T-helper 2 cell treated with Interferon-gamma antibody and Interleukin-4, amounts not matched to agents 100 ng/mL and 5 ng/mL, for 36 hours (primary cell): ENCODE measurements around the gene EYA2. TPM values are rescaled to one million over a fixed set of nuclear protein-coding genes. Genes with fewer than 3 reads are reported as not detected.

Experiments
- total RNA-seq: library from RNA; stranded (reverse); gene quantifications from 2 replicates; pipeline ENCODE4 v1.2.3, GENCODE V29; 2022

EYA2 gene
- total RNA-seq, 1 donor from 2014 or later, result 0.11 TPM

Other genes starting within 250 kb of the EYA2 start
- not detected in 2 replicates for gene SLC13A3, start 243.4 kb upstream of the EYA2 start, total RNA-seq
- gene TP53RK, start 205.4 kb upstream of the EYA2 start, total RNA-seq, result 15.3 and 17.2 TPM in 2 replicates
- gene SLC2A10, start 185.2 kb upstream of the EYA2 start, total RNA-seq, result not detected in 2 replicates